GM12878 (cell line): ENCODE measurements around the gene FAM167B. TPM values are rescaled to one million over a fixed set of nuclear protein-coding genes. Genes with fewer than 3 reads are reported as not detected.

ENCODE experiments used
- ATAC-seq: fragments of 200-7000 bp; cut with Tn5 transposase; 3 replicates; pipeline ENCODE4 v1.9.1; 2020; ENCODE audit warnings: mild to moderate bottlenecking, moderate library complexity
- BruUV-seq: library from RNA; stranded (reverse); fragments of 400-500 nt; replicated peaks from 2 replicates; lab custom pipeline; 2021; lab: Mats Ljungman, UMichigan
- CTCF ChIA-PET: fragments of 300-600 bp; sonication (Branson Sonifier 250); formaldehyde crosslinking; extraction: SDS; loops from one replicate; lab custom pipeline; 2021; ENCODE audit warnings: inconsistent platforms; lab: Yijun Ruan, JAX
- POLR2A ChIA-PET: fragments of 350-600 bp; formaldehyde crosslinking; extraction: SDS; loops from one replicate; lab custom pipeline; 2021; ENCODE audit warnings: inconsistent platforms; lab: Charles Lee
- RAD21 ChIA-PET: fragments of 300-600 bp; sonication (Branson Sonifier 250); formaldehyde crosslinking; loops from one replicate; lab custom pipeline; 2023; ENCODE audit warnings: antibody characterized with exemption; ENCODE audit not compliant: unreplicated experiment; lab: Charles Lee
- SMC1A ChIA-PET: fragments of 300-600 bp; sonication (Branson Sonifier 250); formaldehyde crosslinking; loops from one replicate; lab custom pipeline; 2023; ENCODE audit not compliant: unreplicated experiment, uncharacterized antibody; lab: Charles Lee
- DNase-seq: peaks from one replicate; pipeline ENCODE4 v3.0.0-alpha.2; 2011; ENCODE audit warnings: low read depth, low spot score
- FAIRE-seq: peaks from 3 replicates; lab custom pipeline; 2011; peaks lifted over from hg19 to GRCh38; lab: Jason Lieb, UNC
- H2AFZ ChIP-seq: 2 replicates; pipeline ENCODE4 v1.6.0; 2011; ENCODE audit warnings: low read depth, low read length, control low read depth; ENCODE audit not compliant: control insufficient read depth
- H3K27ac ChIP-seq: 2 replicates; pipeline ENCODE4 v1.5.1; 2011; ENCODE audit warnings: control low read depth; ENCODE audit not compliant: control insufficient read depth, insufficient read depth
- H3K27me3 ChIP-seq, 2 experiments: replicated peaks in 1 of 2; 2 replicates each; pipeline versions ENCODE4 v1.6.0 to v1.6.1; 2011; ENCODE audit warnings: low read length in 1 of 2; ENCODE audit not compliant: control insufficient read depth in 2 of 2, insufficient read depth in 2 of 2
- H3K36me3 ChIP-seq, 2 experiments: 2 replicates each; pipeline ENCODE4 v1.5.1; 2011; ENCODE audit warnings: low read length in 1 of 2; ENCODE audit not compliant: control insufficient read depth in 2 of 2, insufficient read depth in 2 of 2
- H3K4me1 ChIP-seq: 2 replicates; pipeline ENCODE4 v1.6.1; 2011; ENCODE audit warnings: mild to moderate bottlenecking, low read length, moderate library complexity, mixed read lengths; ENCODE audit not compliant: control insufficient read depth, insufficient read depth
- H3K4me2 ChIP-seq: 2 replicates; pipeline ENCODE4 v1.6.0; 2011; ENCODE audit warnings: control low read depth; ENCODE audit not compliant: control insufficient read depth, insufficient read depth
- H3K4me3 ChIP-seq: fragments of 200-600 bp; sonication (generic); 2 replicates; pipeline ENCODE4 v1.5.1; 2016
- H3K79me2 ChIP-seq: 2 replicates; pipeline ENCODE4 v1.6.0; 2011; ENCODE audit warnings: low read length; ENCODE audit not compliant: control insufficient read depth, insufficient read depth
- H3K9ac ChIP-seq: 2 replicates; pipeline ENCODE4 v1.8.0; 2011; ENCODE audit warnings: low read length, control low read depth, mixed read lengths; ENCODE audit not compliant: control insufficient read depth, insufficient read depth
- H3K9me3 ChIP-seq: replicated peaks from 3 replicates; pipeline ENCODE4 v1.5.1; 2011; ENCODE audit warnings: mild to moderate bottlenecking, low read length; ENCODE audit not compliant: control insufficient read depth, insufficient read depth
- H4K20me1 ChIP-seq: 2 replicates; pipeline ENCODE4 v1.6.0; 2011; ENCODE audit not compliant: control insufficient read depth, insufficient read depth
- BHLHE40 ChIP-seq, 2 experiments: fragments of 450-650 bp in 1 of 2; IDR thresholded peaks; 2 replicates each; pipeline ENCODE4 v1.6.1; 2011 to 2017; ENCODE audit warnings: low read depth in 2 of 2, borderline replicate concordance in 1 of 2, improper control_type of control experiment in 1 of 2, low read length in 1 of 2, mild to moderate bottlenecking in 1 of 2
- CHD2 ChIP-seq: IDR thresholded peaks from 2 replicates; pipeline ENCODE4 v1.6.1; 2011; ENCODE audit warnings: low read depth, low read length, improper control_type of control experiment, borderline replicate concordance
- CREM ChIP-seq: IDR thresholded peaks from 2 replicates; pipeline ENCODE4 v1.6.1; 2014; ENCODE audit warnings: antibody characterized with exemption, low read depth
- DPF2 ChIP-seq: fragments of 450-650 bp; IDR thresholded peaks from 2 replicates; pipeline ENCODE4 v1.6.1; 2017; ENCODE audit warnings: mild to moderate bottlenecking
- EED ChIP-seq: sonication (generic); IDR thresholded peaks from 2 replicates; pipeline ENCODE4 v1.6.1; 2016; ENCODE audit warnings: antibody characterized with exemption, low read depth
- ETV6 ChIP-seq, 2 experiments: fragments of 450-650 bp in 1 of 2; IDR thresholded peaks in 1 of 2; conservative IDR thresholded peaks in 1 of 2; 2 replicates each; pipeline ENCODE4 v1.6.1; 2014; ENCODE audit warnings: antibody characterized with exemption in 1 of 2, borderline replicate concordance in 1 of 2, low read depth in 1 of 2, mild to moderate bottlenecking in 1 of 2, moderate library complexity in 1 of 2
- GATAD2B ChIP-seq: fragments of 450-650 bp; conservative IDR thresholded peaks from 2 replicates; pipeline ENCODE4 v1.6.1; 2017; ENCODE audit warnings: low read depth, mild to moderate bottlenecking, moderate library complexity
- HDGF ChIP-seq: fragments of 450-650 bp; IDR thresholded peaks from 2 replicates; pipeline ENCODE4 v1.6.1; 2016; ENCODE audit warnings: antibody characterized with exemption
- IKZF1 ChIP-seq: fragments of 450-650 bp; conservative IDR thresholded peaks from 2 replicates; pipeline ENCODE4 v1.6.1; 2017; ENCODE audit warnings: antibody characterized with exemption, mild to moderate bottlenecking
- JUNB ChIP-seq: IDR thresholded peaks from 2 replicates; pipeline ENCODE4 v1.6.1; 2016; ENCODE audit warnings: antibody characterized with exemption, mild to moderate bottlenecking
- LARP7 ChIP-seq: fragments of 450-650 bp; IDR thresholded peaks from 2 replicates; pipeline ENCODE4 v1.6.1; 2017; ENCODE audit warnings: mild to moderate bottlenecking
- MEF2A ChIP-seq: IDR thresholded peaks from 2 replicates; pipeline ENCODE4 v1.6.1; 2011; ENCODE audit warnings: low read depth, mild to moderate bottlenecking, low read length, moderate library complexity; ENCODE audit not compliant: insufficient read depth
- NR2F1 ChIP-seq: fragments of 450-650 bp; conservative IDR thresholded peaks from 2 replicates; pipeline ENCODE4 v1.6.1; 2017; ENCODE audit warnings: mild to moderate bottlenecking
- PAX5 ChIP-seq: IDR thresholded peaks from 2 replicates; pipeline ENCODE4 v1.6.1; 2011; ENCODE audit warnings: low read depth, low read length, borderline replicate concordance
- RB1 ChIP-seq: fragments of 450-650 bp; formaldehyde crosslinking; IDR thresholded peaks from 2 replicates; pipeline ENCODE4 v1.6.1; 2017; ENCODE audit warnings: mild to moderate bottlenecking, borderline replicate concordance
- SMARCA5 ChIP-seq: fragments of 450-650 bp; IDR thresholded peaks from 2 replicates; pipeline ENCODE4 v1.6.1; 2017; ENCODE audit warnings: mild to moderate bottlenecking
- SMC3 ChIP-seq: IDR thresholded peaks from 2 replicates; pipeline ENCODE4 v1.6.1; 2011; ENCODE audit warnings: low read length, improper control_type of control experiment, borderline replicate concordance
- SP1 ChIP-seq: IDR thresholded peaks from one replicate; pipeline ENCODE4 v1.6.1; 2011; ENCODE audit warnings: low read depth, low read length
- TCF12 ChIP-seq: IDR thresholded peaks from 2 replicates; pipeline ENCODE4 v1.6.1; 2011; ENCODE audit warnings: low read depth, mild to moderate bottlenecking, low read length
- WGBS: methylation state at CpG from one replicate; pipeline ENCODE4 v1.1.6; 2016; ENCODE audit warnings: low lambda C conversion rate; ENCODE audit not compliant: insufficient replicate concordance, insufficient coverage; ENCODE audit errors: missing lambda C conversion rate; 5-methylcytosine and 5-hydroxymethylcytosine counted together
- in situ Hi-C: fragments of 300-500 bp; cut with MboI; formaldehyde crosslinking; loops from 9 replicates; pipeline ENCODE4 v1.14.3; 2018; ENCODE audit warnings: mixed read lengths
- intact Hi-C: fragments of 100-400 bp; cut with micrococcal nuclease; formaldehyde crosslinking; loops from one replicate; pipeline ENCODE4 v1.14.2; 2022; ENCODE audit not compliant: unreplicated experiment
- polyA plus RNA-seq, 11 experiments: library from polyadenylated mRNA; depleted of rRNA in 4 of 11; unstranded in 6 of 11; stranded (reverse) in 5 of 11; fragments of >200 nt; fragmentation: Nextera tagmentation in 4 of 11; fragmentation: Illumina TruSeq in 1 of 11; extraction: Ambion mirVana in 4 of 11; extraction: Trizol in 1 of 11; gene quantifications; 1 replicate in 1 of 11; 2 replicates in 10 of 11; pipeline versions ENCODE4 v1.2.1 to v1.2.3, GENCODE V29; 2011 to 2016; ENCODE audit warnings: inconsistent platforms in 2 of 11, missing spikeins in 2 of 11, low read depth in 1 of 11
- total RNA-seq, 4 experiments: library from RNA; depleted of rRNA in 3 of 4; stranded (reverse); fragments of >200 nt in 3 of 4; fragmentation: Illumina TruSeq in 1 of 4; extraction: Trizol in 1 of 4; gene quantifications; 2 replicates each; pipeline versions ENCODE4 v1.2.1 to v1.2.3, GENCODE V29; 2013 to 2021
- TF ChIP-seq, protein P1 (sequence below): fragments of 450-650 bp; IDR thresholded peaks from 2 replicates; pipeline ENCODE4 v1.6.1; 2016; ENCODE audit warnings: mild to moderate bottlenecking, moderate library complexity, borderline replicate concordance

The FAM167B gene
- total and polyA plus RNA-seq, 10 of the 15 experiments (the other 5 are each of a cell fraction or from before 2014, with no cell fraction given): 0.07 to 1.2 (median 0.36) TPM; not detected in 2

DNA sequence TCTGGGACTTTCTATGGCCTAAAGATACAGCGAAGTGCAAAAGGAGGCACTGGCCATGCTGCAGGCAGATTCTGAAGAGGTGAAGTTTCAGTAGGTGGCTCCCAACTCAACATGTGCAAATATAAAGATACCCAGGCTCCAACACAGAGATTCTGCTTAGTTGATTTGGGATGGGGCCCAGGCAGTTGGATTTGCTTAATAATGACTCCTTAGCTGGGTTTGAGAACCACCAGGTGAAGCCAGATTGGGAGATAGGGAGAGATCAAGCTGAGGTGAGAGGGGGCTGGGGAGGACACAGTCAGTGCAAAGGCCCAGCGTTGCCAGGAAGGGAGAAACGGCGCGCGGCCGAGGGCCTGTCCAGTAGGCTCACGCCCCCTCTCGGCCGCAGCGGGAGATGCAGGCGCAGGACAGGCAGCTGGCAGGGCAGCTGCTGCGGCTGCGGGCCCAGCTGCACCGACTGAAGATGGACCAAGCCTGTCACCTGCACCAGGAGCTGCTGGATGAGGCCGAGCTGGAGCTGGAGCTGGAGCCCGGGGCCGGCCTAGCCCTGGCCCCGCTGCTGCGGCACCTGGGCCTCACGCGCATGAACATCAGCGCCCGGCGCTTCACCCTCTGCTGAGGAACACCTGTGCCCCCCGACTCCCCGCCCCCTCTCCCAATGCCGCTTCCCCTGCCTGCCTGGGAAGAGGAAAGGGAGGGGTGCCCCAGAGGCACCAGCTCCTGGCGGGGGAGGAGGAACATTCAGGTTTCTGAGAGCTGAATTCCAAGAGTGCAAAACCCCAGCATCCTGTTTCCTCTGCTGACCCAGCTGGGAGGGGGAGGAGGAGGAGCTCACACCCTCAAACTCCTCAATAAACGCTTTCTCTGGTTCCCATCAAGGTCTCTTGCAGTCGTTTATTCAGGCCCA, 1.2 kb downstream of the FAM167B start:
- WGBS: 4% methylated on average over 29 of the region's 31 CpGs
- DNase-seq: no peak
- H3K9me3 ChIP-seq: no peaks in the 10 kb centered on the region
- peak overlapping the region; percentile 32 for H3K4me2 ChIP-seq
- no peak overlapping the region for H3K9ac ChIP-seq
- no peak for FAIRE-seq
- RAD21 ChIA-PET: interaction anchor here (0.6 to 4.7 kb wide), 20 partner anchors 9 to 185 kb away, joined by 3 to 45 read pairs (median 3); partner anchors contain the start of genes EIF3I, HDAC1, MARCKSL1 and TMEM234
- SMC1A ChIA-PET: interaction anchor here (0.5 to 14.4 kb wide), 19 partner anchors 7 to 403 kb away, joined by 3 to 124 read pairs (median 4); partner anchors contain the start of genes BSDC1, IQCC and RBBP4
- no peaks in the 10 kb centered on the region for H3K36me3 ChIP-seq
- no peaks in the 10 kb centered on the region for H3K27me3 ChIP-seq
- intact Hi-C loops: no loop called here
- no TSS peak for BruUV-seq
- POLR2A ChIA-PET: interaction anchor here (0.6 to 3.5 kb wide), 12 partner anchors 10 to 89 kb away, joined by 3 to 21 read pairs (median 4); partner anchors contain the start of genes CCDC28B, HDAC1 and TXLNA
- H3K79me2 ChIP-seq: peaks cover 26% of the 10 kb centered on the region
- in situ Hi-C loops: no loop called here
- CTCF ChIA-PET: interaction anchor here (0.6 to 9.6 kb wide), 40 partner anchors 9 to 275 kb away, joined by 3 to 123 read pairs (median 6); partner anchors contain the start of genes BSDC1, CCDC28B, EIF3I and HDAC1
- H4K20me1 ChIP-seq: no peaks in the 10 kb centered on the region
- peak overlapping the region; percentile 78 for H2AFZ ChIP-seq
- H3K4me3 ChIP-seq: peak overlapping the region; percentile 10; the same call in 1 of the 2 replicates
- peak overlapping the region; percentile 89 for H3K27ac ChIP-seq
- ATAC-seq: peak; percentile 69
- H3K4me1 ChIP-seq: peaks cover 52% of the 10 kb centered on the region
- TF ChIP-seq MEF2A: 0 out of 2 replicates have a peak, but pooled peaks have one; percentile 6
- TF ChIP-seq RB1: peak; percentile 52; the same call in 1 of the 2 replicates
- TF ChIP-seq SP1: peak; percentile 35
- TF ChIP-seq EED: no peak
- peak; percentile 62 for TF ChIP-seq IKZF1
- no peak for TF ChIP-seq JUNB
- peak; percentile 100 for TF ChIP-seq TCF12
- peak; percentile 57; the same call in 1 of the 2 replicates for TF ChIP-seq SMC3
- TF ChIP-seq CREM: peak; percentile 35; the same call in 1 of the 2 replicates
- TF ChIP-seq BHLHE40 (IDR thresholded peaks at IDR 0.05; ENCODE audit: borderline replicate concordance in 1 of 2, low read depth in 2 of 2, low read length in 1 of 2): peak; percentile 60 to 70; a peak in 3 of 4 replicates
- TF ChIP-seq, protein P1, sequence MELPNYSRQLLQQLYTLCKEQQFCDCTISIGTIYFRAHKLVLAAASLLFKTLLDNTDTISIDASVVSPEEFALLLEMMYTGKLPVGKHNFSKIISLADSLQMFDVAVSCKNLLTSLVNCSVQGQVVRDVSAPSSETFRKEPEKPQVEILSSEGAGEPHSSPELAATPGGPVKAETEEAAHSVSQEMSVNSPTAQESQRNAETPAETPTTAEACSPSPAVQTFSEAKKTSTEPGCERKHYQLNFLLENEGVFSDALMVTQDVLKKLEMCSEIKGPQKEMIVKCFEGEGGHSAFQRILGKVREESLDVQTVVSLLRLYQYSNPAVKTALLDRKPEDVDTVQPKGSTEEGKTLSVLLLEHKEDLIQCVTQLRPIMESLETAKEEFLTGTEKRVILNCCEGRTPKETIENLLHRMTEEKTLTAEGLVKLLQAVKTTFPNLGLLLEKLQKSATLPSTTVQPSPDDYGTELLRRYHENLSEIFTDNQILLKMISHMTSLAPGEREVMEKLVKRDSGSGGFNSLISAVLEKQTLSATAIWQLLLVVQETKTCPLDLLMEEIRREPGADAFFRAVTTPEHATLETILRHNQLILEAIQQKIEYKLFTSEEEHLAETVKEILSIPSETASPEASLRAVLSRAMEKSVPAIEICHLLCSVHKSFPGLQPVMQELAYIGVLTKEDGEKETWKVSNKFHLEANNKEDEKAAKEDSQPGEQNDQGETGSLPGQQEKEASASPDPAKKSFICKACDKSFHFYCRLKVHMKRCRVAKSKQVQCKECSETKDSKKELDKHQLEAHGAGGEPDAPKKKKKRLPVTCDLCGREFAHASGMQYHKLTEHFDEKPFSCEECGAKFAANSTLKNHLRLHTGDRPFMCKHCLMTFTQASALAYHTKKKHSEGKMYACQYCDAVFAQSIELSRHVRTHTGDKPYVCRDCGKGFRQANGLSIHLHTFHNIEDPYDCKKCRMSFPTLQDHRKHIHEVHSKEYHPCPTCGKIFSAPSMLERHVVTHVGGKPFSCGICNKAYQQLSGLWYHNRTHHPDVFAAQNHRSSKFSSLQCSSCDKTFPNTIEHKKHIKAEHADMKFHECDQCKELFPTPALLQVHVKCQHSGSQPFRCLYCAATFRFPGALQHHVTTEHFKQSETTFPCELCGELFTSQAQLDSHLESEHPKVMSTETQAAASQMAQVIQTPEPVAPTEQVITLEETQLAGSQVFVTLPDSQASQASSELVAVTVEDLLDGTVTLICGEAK: no peak
- peak in 1 of 2 experiments; percentile 41; a peak in 1 of 4 replicates for TF ChIP-seq ETV6 (conservative IDR thresholded peaks at IDR 0.05 in 1 of 2, IDR thresholded peaks at IDR 0.05 in 1 of 2; ENCODE audit: borderline replicate concordance in 1 of 2, low read depth in 1 of 2)
- 0 out of 2 replicates have a peak, but pooled peaks have one; percentile 50 for TF ChIP-seq GATAD2B
- TF ChIP-seq PAX5: peak; percentile 24; the same call in 1 of the 2 replicates
- TF ChIP-seq NR2F1: peak; percentile 32; the same call in 1 of the 2 replicates
- TF ChIP-seq DPF2: peak; percentile 48; the same call in 1 of the 2 replicates
- TF ChIP-seq LARP7: 0 out of 2 replicates have a peak, but pooled peaks have one; percentile 30
- TF ChIP-seq SMARCA5: peak; percentile 99
- peak; percentile 67; the same call in 1 of the 2 replicates for TF ChIP-seq HDGF
- TF ChIP-seq CHD2: 0 out of 2 replicates have a peak, but pooled peaks have one; percentile 36
